Endothelial cell (in vitro differentiated cells): ENCODE data around the gene KRTAP3-1. TPM values are rescaled to one million over a fixed set of nuclear protein-coding genes. Genes with fewer than 3 reads are reported as not detected.
"Not testable (repeated sequence)": the region's sequence is repeated elsewhere in the genome, so short reads cannot be mapped to it uniquely, and the experiment has no call there.

Experiments
- DNase-seq: peaks from one replicate; pipeline ENCODE4 v3.0.0; 2021; ENCODE audit warnings: low spot score
- H3K27ac Mint-ChIP-seq: one replicate; pipeline ENCODE4 v1.8.0; 2021; ENCODE audit warnings: mixed read lengths, inconsistent platforms; ENCODE audit not compliant: unreplicated experiment
- H3K27me3 Mint-ChIP-seq: one replicate; pipeline ENCODE4 v1.8.0; 2021; ENCODE audit warnings: mild to moderate bottlenecking, moderate library complexity, mixed read lengths, inconsistent platforms; ENCODE audit not compliant: unreplicated experiment
- H3K36me3 Mint-ChIP-seq: one replicate; pipeline ENCODE4 v1.8.0; 2021; ENCODE audit warnings: mild to moderate bottlenecking, low read depth, mixed read lengths, inconsistent platforms; ENCODE audit not compliant: unreplicated experiment
- H3K4me1 Mint-ChIP-seq: one replicate; pipeline ENCODE4 v1.8.0; 2021; ENCODE audit warnings: mild to moderate bottlenecking, mixed read lengths, inconsistent platforms; ENCODE audit not compliant: unreplicated experiment
- H3K4me3 Mint-ChIP-seq: one replicate; pipeline ENCODE4 v1.8.0; 2021; ENCODE audit warnings: mild to moderate bottlenecking, mixed read lengths, inconsistent platforms; ENCODE audit not compliant: unreplicated experiment
- H3K9me3 Mint-ChIP-seq: one replicate; pipeline ENCODE4 v1.8.0; 2021; ENCODE audit warnings: mixed read lengths, inconsistent platforms; ENCODE audit not compliant: unreplicated experiment
- CTCF ChIP-seq: fragments of 200-600 bp; sonication (generic); IDR thresholded peaks from one replicate; pipeline ENCODE4 v1.5.0; 2021; ENCODE audit warnings: antibody characterized with exemption; ENCODE audit not compliant: unreplicated experiment
- total RNA-seq: library from RNA; stranded (reverse); fragmentation: NEBNext Ultra II Directional; extraction: Animal tissue kit (Norgen Biotek cat#: 25700); gene quantifications from one replicate; pipeline ENCODE4 v1.2.1, GENCODE V29; 2021; ENCODE audit not compliant: unreplicated experiment

KRTAP3-1 gene
- total RNA-seq, 1 donor from 2014 or later: not detected

GRCh38 chr17:41003926-41004325 is 5.0 kb downstream of the KRTAP3-1 start:
- Mint-ChIP-seq H3K36me3 (no peaks in the 10 kb centered on the region), H3K9me3 (no peaks in the 10 kb centered on the region), H3K27ac (no peak overlapping the region), H3K27me3 (peaks cover 2% of the 10 kb centered on the region), H3K4me1 (no peaks in the 10 kb centered on the region), H3K4me3 (no peak overlapping the region)
- no peak for TF ChIP-seq CTCF
- DNase-seq: no peak

GRCh38 chr17:41002814-41003213 is 6.1 kb downstream of the KRTAP3-1 start:
- DNase-seq: no peak
- H3K4me1 Mint-ChIP-seq: no peaks in the 10 kb centered on the region
- no peak overlapping the region for H3K4me3 Mint-ChIP-seq
- peaks cover 2% of the 10 kb centered on the region for H3K27me3 Mint-ChIP-seq
- no peak overlapping the region for H3K27ac Mint-ChIP-seq
- TF ChIP-seq CTCF: no peak
- no peaks in the 10 kb centered on the region for H3K9me3 Mint-ChIP-seq
- H3K36me3 Mint-ChIP-seq: no peaks in the 10 kb centered on the region

- no peak for TF ChIP-seq CTCF
- peaks cover 2% of the 10 kb centered on the region for H3K27me3 Mint-ChIP-seq
- no peak for DNase-seq
- H3K27ac Mint-ChIP-seq: no peak overlapping the region
- no peak overlapping the region for H3K4me3 Mint-ChIP-seq
- H3K36me3 Mint-ChIP-seq: no peaks in the 10 kb centered on the region
- H3K9me3 Mint-ChIP-seq: no peaks in the 10 kb centered on the region
- no peaks in the 10 kb centered on the region for H3K4me1 Mint-ChIP-seq
These were observed 7.1 kb downstream of the KRTAP3-1 start for GRCh38 chr17:41001795-41002194.

GRCh38 chr17:40999563-40999962 is 9.4 kb downstream of the KRTAP3-1 start, which contains the start of gene KRTAP3-2:
Gene KRTAP3-2, minus strand, starts transcription at chr17:40999906. Its CDS starts 53 bp downstream, at chr17:40999853.
- H3K27me3 Mint-ChIP-seq, H3K4me1 Mint-ChIP-seq, H3K36me3 Mint-ChIP-seq, H3K9me3 Mint-ChIP-seq, H3K4me3 Mint-ChIP-seq, DNase-seq, H3K27ac Mint-ChIP-seq: not testable (repeated sequence)

GRCh38 chr17:40997361-40997760 is 11.6 kb downstream of the KRTAP3-1 start:
- TF ChIP-seq CTCF: no peak
- Mint-ChIP-seq H3K27me3 (peaks cover 4% of the 10 kb centered on the region), H3K9me3 (no peaks in the 10 kb centered on the region), H3K36me3 (no peaks in the 10 kb centered on the region), H3K27ac (no peak overlapping the region), H3K4me3 (no peak overlapping the region), H3K4me1 (no peaks in the 10 kb centered on the region)
- no peak for DNase-seq
